Nephron progenitor cell (in vitro differentiated cells): Measurements from ENCODE around the gene TMEM235.

ENCODE experiments used
- DNase-seq: peaks from one replicate; pipeline ENCODE4 v3.0.0; 2021
- H3K27ac Mint-ChIP-seq: 2 replicates; pipeline ENCODE4 v1.8.0; 2021; ENCODE audit warnings: mild to moderate bottlenecking, moderate library complexity, mixed read lengths
- H3K27me3 Mint-ChIP-seq: 2 replicates; pipeline ENCODE4 v1.8.0; 2021; ENCODE audit warnings: mild to moderate bottlenecking, low read depth, mixed read lengths; ENCODE audit not compliant: poor library complexity
- H3K36me3 Mint-ChIP-seq: 2 replicates; pipeline ENCODE4 v1.8.0; 2021; ENCODE audit warnings: low read depth, mixed read lengths
- H3K4me1 Mint-ChIP-seq: 2 replicates; pipeline ENCODE4 v1.8.0; 2021; ENCODE audit warnings: mixed read lengths
- H3K4me3 Mint-ChIP-seq: 2 replicates; pipeline ENCODE4 v1.8.0; 2021; ENCODE audit warnings: mild to moderate bottlenecking, moderate library complexity, mixed read lengths
- H3K9me3 Mint-ChIP-seq: 2 replicates; pipeline ENCODE4 v1.8.0; 2021; ENCODE audit warnings: mild to moderate bottlenecking, moderate library complexity, mixed read lengths
- CTCF ChIP-seq: fragments of 200-600 bp; sonication (generic); IDR thresholded peaks from 2 replicates; pipeline ENCODE4 v1.5.0; 2021; ENCODE audit warnings: antibody characterized with exemption

Gene TMEM235

GRCh38 chr17:78185981-78186691 lies 45.3 kb upstream of the TMEM235 start:
- H3K27ac Mint-ChIP-seq: no peak overlapping the region
- H3K4me1 Mint-ChIP-seq: peaks cover 56% of the 10 kb centered on the region
- H3K4me3 Mint-ChIP-seq: peak overlapping the region; percentile 81
- peaks cover 43% of the 10 kb centered on the region for H3K36me3 Mint-ChIP-seq
- H3K9me3 Mint-ChIP-seq: peaks cover 5% of the 10 kb centered on the region
- peaks cover 3% of the 10 kb centered on the region for H3K27me3 Mint-ChIP-seq
- no peak for TF ChIP-seq CTCF
- no peak for DNase-seq

DNA sequence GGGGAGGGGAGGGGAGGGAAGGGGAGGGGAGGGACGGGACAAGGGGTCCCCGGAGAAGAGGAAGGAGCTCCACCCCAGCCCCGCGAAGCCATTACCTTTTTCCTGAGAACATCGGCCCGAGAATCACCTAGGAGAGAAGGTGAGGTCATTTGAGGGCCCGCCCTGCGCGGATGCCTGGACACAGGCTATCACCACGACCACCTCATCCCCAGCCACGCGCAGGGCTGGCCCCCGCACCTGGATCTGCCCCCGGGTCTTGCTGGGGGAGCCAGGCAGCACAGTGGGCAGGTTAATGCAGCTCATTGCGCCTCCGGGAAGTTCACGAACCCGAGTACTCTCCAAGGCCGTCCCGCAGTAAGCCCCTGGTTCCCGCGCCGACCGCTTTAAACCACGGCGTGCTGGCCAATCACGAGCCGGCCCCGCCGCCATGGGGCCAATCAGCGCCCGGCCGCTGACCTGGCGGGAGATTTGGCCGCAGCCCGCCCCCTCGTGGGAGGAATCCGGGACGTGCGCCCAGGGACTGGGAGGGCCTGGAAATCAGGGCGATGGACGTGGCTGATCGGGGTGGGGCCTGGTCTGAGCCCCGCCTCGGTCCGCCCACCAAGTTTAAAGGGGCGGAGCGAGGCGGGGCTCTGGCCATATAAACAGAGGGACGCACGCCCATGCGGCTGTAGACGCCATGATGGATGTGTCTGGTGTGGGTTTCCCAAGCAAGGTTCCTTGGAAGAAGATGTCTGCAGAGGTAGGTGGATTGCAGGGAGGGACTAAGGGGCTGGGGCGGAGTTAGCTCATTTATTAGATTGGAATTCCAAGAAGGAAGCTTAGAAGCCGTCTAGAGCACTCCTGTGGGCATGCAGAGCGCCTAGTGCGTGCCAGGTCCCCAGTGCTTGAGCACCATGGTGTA lies 44.5 kb upstream of the TMEM235 start, which contains the start of the genes AFMID and TK1:
Gene AFMID (plus strand): TSS at position 671 of the 904 bp plus-strand sequence. CDS start 9 bp downstream, at position 680.
Gene TK1 (minus strand): TSS at position 361 of the 904 bp plus-strand sequence. CDS start 58 bp downstream, at position 303.
- Mint-ChIP-seq H3K9me3 (peaks cover 5% of the 10 kb centered on the region), H3K36me3 (peaks cover 41% of the 10 kb centered on the region), H3K4me3 (peak within 1 kb of the TSS; percentile 90), H3K27ac (no peak within 1 kb of the TSS), H3K4me1 (peaks cover 56% of the 10 kb centered on the region), H3K27me3 (peaks cover 3% of the 10 kb centered on the region)
- peak; percentile 87 for TF ChIP-seq CTCF
- DNase-seq: peak; percentile 99

DNA sequence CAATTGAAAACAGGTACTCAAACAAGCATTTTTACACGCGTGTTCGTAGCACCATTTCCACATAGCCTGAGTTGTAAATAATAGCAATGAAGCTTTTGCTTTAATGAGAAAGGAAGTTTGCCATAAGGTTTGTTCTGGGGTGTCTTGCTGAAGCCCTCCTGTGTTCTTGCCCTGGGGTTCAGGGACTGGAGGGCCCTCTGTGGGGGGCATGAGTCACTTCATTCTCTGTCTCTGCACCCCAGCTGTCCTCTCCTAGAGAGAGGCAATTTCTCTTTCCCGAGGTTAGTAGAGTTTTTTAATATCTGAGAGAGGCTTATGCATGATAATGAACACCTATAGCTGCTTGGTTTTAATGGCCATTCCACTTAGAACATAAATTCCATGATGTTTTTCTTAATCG lies 34.7 kb upstream of the TMEM235 start:
- no peak for DNase-seq
- H3K27ac Mint-ChIP-seq: no peak overlapping the region

GRCh38 chr17:78197147-78197832 lies 34.1 kb upstream of the TMEM235 start:
- H3K4me3 Mint-ChIP-seq: no peak overlapping the region
- H3K36me3 Mint-ChIP-seq: peaks cover 64% of the 10 kb centered on the region
- TF ChIP-seq CTCF: no peak
- DNase-seq: no peak
- H3K27me3 Mint-ChIP-seq: no peaks in the 10 kb centered on the region
- peak overlapping the region; percentile 61 for H3K27ac Mint-ChIP-seq
- H3K4me1 Mint-ChIP-seq: peaks cover 25% of the 10 kb centered on the region
- no peaks in the 10 kb centered on the region for H3K9me3 Mint-ChIP-seq

More for the DNA sequence above, 34.7 kb upstream of the TMEM235 start:
- no peaks in the 10 kb centered on the region for H3K9me3 Mint-ChIP-seq
- TF ChIP-seq CTCF: no peak
- no peak overlapping the region for H3K4me3 Mint-ChIP-seq
- H3K27me3 Mint-ChIP-seq: no peaks in the 10 kb centered on the region
- H3K36me3 Mint-ChIP-seq: peaks cover 68% of the 10 kb centered on the region
- H3K4me1 Mint-ChIP-seq: peaks cover 25% of the 10 kb centered on the region

GRCh38 chr17:78200451-78200850 lies 31.0 kb upstream of the TMEM235 start:
- DNase-seq: no peak
- Mint-ChIP-seq H3K9me3 (no peaks in the 10 kb centered on the region), H3K4me3 (no peak overlapping the region), H3K4me1 (peaks cover 15% of the 10 kb centered on the region), H3K27me3 (no peaks in the 10 kb centered on the region), H3K27ac (no peak overlapping the region), H3K36me3 (peaks cover 57% of the 10 kb centered on the region)
- no peak for TF ChIP-seq CTCF
